GM18505 (cell line): Measurements from ENCODE around the gene ACSS1.
A peak's percentile ranks its signal among the peaks of the same experiment; 100 is the strongest.

Experiments used
- ATAC-seq: cut with Tn5 transposase; IDR thresholded peaks from one replicate; pipeline ENCODE4 v1.9.1; 2021; ENCODE audit not compliant: unreplicated experiment
- POLR2A ChIP-seq: IDR thresholded peaks from 4 replicates; pipeline ENCODE4 v1.6.1; 2011; ENCODE audit warnings: borderline replicate concordance; ENCODE audit not compliant: insufficient read depth, insufficient read length; ENCODE audit errors: extremely low read depth

Gene ACSS1

GRCh38 chr20:25070821-25071473 is 13.0 kb upstream of the ACSS1 start:
- no peak for ATAC-seq
- TF ChIP-seq POLR2A = no peak

GRCh38 chr20:25067102-25067987 is 9.4 kb upstream of the ACSS1 start:
- no peak for ATAC-seq
- no peak for TF ChIP-seq POLR2A

GRCh38 chr20:25066386-25066785 is 8.4 kb upstream of the ACSS1 start:
- TF ChIP-seq POLR2A = no peak
- ATAC-seq = no peak

GRCh38 chr20:25065625-25066338 is 7.8 kb upstream of the ACSS1 start:
- no peak for TF ChIP-seq POLR2A
- peak; percentile 57 for ATAC-seq

- ATAC-seq = no peak
- TF ChIP-seq POLR2A = no peak
Observed at GRCh38 chr20:25065072-25065624, 7.2 kb upstream of the ACSS1 start.

- no peak for TF ChIP-seq POLR2A
Observed at GRCh38 chr20:25064561-25065071, 6.7 kb upstream of the ACSS1 start.

GRCh38 chr20:25063981-25064380 is 6.0 kb upstream of the ACSS1 start:
- no peak for ATAC-seq
- TF ChIP-seq POLR2A = no peak

More at GRCh38 chr20:25064561-25065071, 6.7 kb upstream of the ACSS1 start:
- ATAC-seq = no peak

- no peak for ATAC-seq
Observed at GRCh38 chr20:25063546-25063945, 5.6 kb upstream of the ACSS1 start.

GRCh38 chr20:25062841-25063240 is 4.9 kb upstream of the ACSS1 start:
- ATAC-seq = no peak
- no peak for TF ChIP-seq POLR2A

More at GRCh38 chr20:25063546-25063945, 5.6 kb upstream of the ACSS1 start:
- TF ChIP-seq POLR2A = no peak

- no peak for TF ChIP-seq POLR2A
- ATAC-seq = no peak
Observed at GRCh38 chr20:25061821-25062530, 4.0 kb upstream of the ACSS1 start.

- ATAC-seq = no peak
- TF ChIP-seq POLR2A = no peak
Observed at GRCh38 chr20:25061103-25061799, 3.3 kb upstream of the ACSS1 start.

GRCh38 chr20:25059866-25060465 is 2.0 kb upstream of the ACSS1 start:
- ATAC-seq = no peak

More at GRCh38 chr20:25059866-25060465, 2.0 kb upstream of the ACSS1 start:
- TF ChIP-seq POLR2A = no peak
